Measurements from ENCODE around the gene STPG2. TPM values are rescaled to one million over a fixed set of nuclear protein-coding genes. Genes with fewer than 3 reads are reported as not detected.

The STPG2 gene
- total and polyA plus RNA-seq, 2 of the 8 experiments (the other 6 are each of a cell fraction or from before 2014, with no cell fraction given), result 0.03 TPM; not detected in 1

DNA sequence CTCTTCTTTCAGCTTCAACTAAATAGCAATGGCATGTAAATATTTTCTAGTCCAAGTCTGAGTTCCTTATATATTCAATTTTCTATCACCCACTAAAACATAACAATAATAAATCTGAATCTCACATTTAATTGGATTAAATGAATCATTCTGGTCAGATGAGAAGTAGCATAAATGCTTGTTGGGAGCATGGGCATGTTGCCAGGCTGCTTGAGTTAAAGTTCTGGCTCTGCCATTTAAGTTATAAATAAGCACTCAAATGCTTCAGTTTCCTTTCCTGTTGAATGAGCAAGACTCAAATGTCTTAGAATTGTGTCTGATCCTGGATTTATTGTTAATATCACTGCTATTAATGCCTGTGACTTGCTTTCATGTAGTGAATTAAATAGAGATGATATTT is 496.3 kb downstream of the STPG2 start:
- Histone ChIP-seq H2BK120ac (replicated peaks; ENCODE audit: low read depth, low read length) (no peak overlapping the region), H3K4me1 (replicated peaks in 1 of 4; ENCODE audit: control insufficient read depth in 3 of 4, insufficient read depth in 4 of 4, low read length in 3 of 4) (no peaks in the 10 kb centered on the region), H3K23ac (ENCODE audit: insufficient read length) (no peak overlapping the region), H3K79me1 (ENCODE audit: low read depth, low read length) (no peaks in the 10 kb centered on the region), H4K20me1 (replicated peaks in 1 of 2; ENCODE audit: control insufficient read depth in 1 of 2, insufficient read depth in 2 of 2, low read length in 2 of 2) (no peaks in the 10 kb centered on the region), H3K36me3 (ENCODE audit: control insufficient read depth in 2 of 4, insufficient read depth in 4 of 4, low read length in 3 of 4) (no peaks in the 10 kb centered on the region), H3K18ac (ENCODE audit: extremely low read depth, low read length) (no peak overlapping the region), H3K79me2 (ENCODE audit: control insufficient read depth in 1 of 2, insufficient read depth in 2 of 2, low read length in 2 of 2) (no peaks in the 10 kb centered on the region), H3K9ac (replicated peaks in 1 of 4; ENCODE audit: extremely low read depth in 1 of 4, low read depth in 3 of 4, low read length in 3 of 4) (no peak overlapping the region), H4K91ac (replicated peaks; ENCODE audit: insufficient read length, low read length) (no peak overlapping the region), H3K4me2 (ENCODE audit: insufficient read depth in 1 of 2, low read depth in 2 of 2, low read length in 2 of 2) (no peak overlapping the region), H4K8ac (ENCODE audit: extremely low read depth, insufficient read depth, low read length) (no peak overlapping the region), H2BK12ac (ENCODE audit: low read depth, low read length) (no peak overlapping the region), H2BK20ac (ENCODE audit: low read length) (no peak overlapping the region), H3K27ac (ENCODE audit: low read depth, low read length) (no peak overlapping the region), H3K56ac (replicated peaks; ENCODE audit: insufficient read length, low read depth, low read length) (no peak overlapping the region), H2BK5ac (ENCODE audit: low read depth, low read length) (no peak overlapping the region), H4K5ac (ENCODE audit: insufficient read length, low read depth, low read length) (no peak overlapping the region), H2AFZ (ENCODE audit: low read length) (no peak overlapping the region), H3K4me3 (ENCODE audit: extremely low read depth in 1 of 4, insufficient read depth in 2 of 4, low read depth in 3 of 4, low read length in 4 of 4) (no peak overlapping the region), H3K27me3 (replicated peaks in 1 of 4; ENCODE audit: control insufficient read depth in 3 of 4, extremely low read depth in 1 of 4, insufficient read depth in 3 of 4, low read length in 3 of 4) (no peaks in the 10 kb centered on the region), H3K4ac (replicated peaks; ENCODE audit: insufficient read length, low read depth, low read length) (no peak overlapping the region), H2AK5ac (ENCODE audit: low read depth, low read length) (no peak overlapping the region), H3K14ac (ENCODE audit: insufficient read length) (no peak overlapping the region), H3K23me2 (ENCODE audit: low read depth, low read length) (no peaks in the 10 kb centered on the region), H2BK15ac (ENCODE audit: low read length) (no peak overlapping the region), H3K9me3 (ENCODE audit: insufficient read depth in 2 of 2, low read depth in 1 of 2, low read length in 1 of 2) (no peaks in the 10 kb centered on the region)
- DNase-seq (ENCODE audit: low read depth in 1 of 2, low spot score in 2 of 2), result no peak
- ChIA-PET POLR2A (ENCODE audit: partially characterized antibody) (no interaction called here), CTCF (ENCODE audit: partially characterized antibody) (no interaction called here)
- TF ChIP-seq RBBP5 (IDR thresholded peaks at IDR 0.05; ENCODE audit: borderline replicate concordance, low read depth, low read length) (no peak), KDM4A (IDR thresholded peaks at IDR 0.05; ENCODE audit: low read depth, low read length, severe bottlenecking) (no peak)
- no peak for FAIRE-seq

Measured in H1 (cell line).